Panc1 (cell line): Measurements from ENCODE around the gene IGSF23. TPM values are rescaled to one million over a fixed set of nuclear protein-coding genes. Genes with fewer than 3 reads are reported as not detected.

Source experiments
- ATAC-seq: fragments of 200-7000 bp; cut with Tn5 transposase; 2 replicates; pipeline ENCODE4 v1.9.1; 2020; ENCODE audit warnings: mild to moderate bottlenecking, moderate library complexity
- BruUV-seq: library from RNA; stranded (reverse); fragments of 400-500 nt; replicated peaks from 2 replicates; lab custom pipeline; 2021; lab: Mats Ljungman, UMichigan
- CTCF ChIA-PET: fragments of 300-600 bp; sonication (Branson Sonifier 250); formaldehyde crosslinking; loops from one replicate; lab custom pipeline; 2022; ENCODE audit warnings: antibody characterized with exemption; lab: Charles Lee
- POLR2A ChIA-PET: fragments of 300-600 bp; sonication (Branson Sonifier 250); formaldehyde crosslinking; loops from one replicate; lab custom pipeline; 2022; ENCODE audit warnings: antibody characterized with exemption; lab: Charles Lee
- DNase-seq: peaks from one replicate; pipeline ENCODE4 v3.0.0-alpha.2; 2010; ENCODE audit warnings: low read depth, low spot score
- H3K27ac ChIP-seq: 2 replicates; pipeline ENCODE4 v1.5.1; 2011; ENCODE audit warnings: mild to moderate bottlenecking, low read length, inconsistent platforms
- H3K27me3 ChIP-seq: fragments of 200-500 bp; sonication (Bioruptor generic); 2 replicates; pipeline ENCODE4 v1.6.0; 2014; ENCODE audit warnings: low read length, inconsistent platforms; ENCODE audit not compliant: control insufficient read depth, insufficient read depth
- H3K36me3 ChIP-seq: fragments of 200-500 bp; sonication (Bioruptor generic); 2 replicates; pipeline ENCODE4 v1.5.1; 2014; ENCODE audit warnings: inconsistent platforms, mild to moderate bottlenecking, low read length, moderate library complexity; ENCODE audit not compliant: control insufficient read depth, insufficient read depth
- H3K4me1 ChIP-seq: 2 replicates; pipeline ENCODE4 v1.5.1; 2011; ENCODE audit warnings: inconsistent platforms, mild to moderate bottlenecking, low read length, moderate library complexity; ENCODE audit not compliant: control insufficient read depth, insufficient read depth
- H3K4me3 ChIP-seq, 2 experiments: 2 replicates each; pipeline ENCODE4 v1.5.1; 2011 to 2012; ENCODE audit warnings: low read depth in 2 of 2, low read length in 2 of 2, mild to moderate bottlenecking in 2 of 2, inconsistent platforms in 1 of 2, moderate library complexity in 1 of 2
- H3K9me3 ChIP-seq: fragments of 200-500 bp; sonication (Bioruptor generic); 2 replicates; pipeline ENCODE4 v1.5.1; 2014; ENCODE audit warnings: low read depth, mild to moderate bottlenecking, inconsistent platforms, low read length, moderate library complexity; ENCODE audit not compliant: control insufficient read depth, insufficient read depth
- POLR2AphosphoS5 ChIP-seq: IDR thresholded peaks from 2 replicates; pipeline ENCODE4 v1.6.1; 2012; ENCODE audit warnings: mild to moderate bottlenecking, low read depth, low read length, moderate library complexity
- SIN3A ChIP-seq: IDR thresholded peaks from 2 replicates; pipeline ENCODE4 v1.6.1; 2012; ENCODE audit warnings: low read depth, mild to moderate bottlenecking, low read length, moderate library complexity, borderline replicate concordance; ENCODE audit not compliant: insufficient read depth
- TCF7L2 ChIP-seq: IDR thresholded peaks from 2 replicates; pipeline ENCODE4 v1.6.1; 2011; ENCODE audit warnings: mild to moderate bottlenecking, low read depth, low read length, inconsistent platforms
- in situ Hi-C: cut with HindIII; loops from 2 replicates; pipeline ENCODE4 v1.10.0; 2016; ENCODE audit warnings: low sequenced_read_pairs, low pct_unique_long_range_greater_than_20kb
- intact Hi-C: fragments of 100-400 bp; cut with micrococcal nuclease; formaldehyde crosslinking; loops from one replicate; pipeline ENCODE4 v1.10.0; 2022; ENCODE audit not compliant: unreplicated experiment
- total RNA-seq: library from RNA; stranded (reverse); gene quantifications from one replicate; pipeline ENCODE4 v1.2.1, GENCODE V29; 2021; ENCODE audit not compliant: unreplicated experiment
- TF ChIP-seq, protein P1 (sequence below), 2 experiments: IDR thresholded peaks; 2 replicates each; pipeline ENCODE4 v1.6.1; 2011 to 2012; ENCODE audit warnings: low read depth in 2 of 2, control low read depth in 1 of 2, low read length in 1 of 2, mild to moderate bottlenecking in 1 of 2, moderate library complexity in 1 of 2; ENCODE audit not compliant: insufficient read depth in 1 of 2
- TF ChIP-seq, protein P2 (sequence below): fragments of 450-650 bp; IDR thresholded peaks from 2 replicates; pipeline ENCODE4 v1.5.1; 2017; ENCODE audit warnings: mild to moderate bottlenecking

Gene IGSF23
- total RNA-seq, 1 experiment from 2014 or later: not detected

DNA sequence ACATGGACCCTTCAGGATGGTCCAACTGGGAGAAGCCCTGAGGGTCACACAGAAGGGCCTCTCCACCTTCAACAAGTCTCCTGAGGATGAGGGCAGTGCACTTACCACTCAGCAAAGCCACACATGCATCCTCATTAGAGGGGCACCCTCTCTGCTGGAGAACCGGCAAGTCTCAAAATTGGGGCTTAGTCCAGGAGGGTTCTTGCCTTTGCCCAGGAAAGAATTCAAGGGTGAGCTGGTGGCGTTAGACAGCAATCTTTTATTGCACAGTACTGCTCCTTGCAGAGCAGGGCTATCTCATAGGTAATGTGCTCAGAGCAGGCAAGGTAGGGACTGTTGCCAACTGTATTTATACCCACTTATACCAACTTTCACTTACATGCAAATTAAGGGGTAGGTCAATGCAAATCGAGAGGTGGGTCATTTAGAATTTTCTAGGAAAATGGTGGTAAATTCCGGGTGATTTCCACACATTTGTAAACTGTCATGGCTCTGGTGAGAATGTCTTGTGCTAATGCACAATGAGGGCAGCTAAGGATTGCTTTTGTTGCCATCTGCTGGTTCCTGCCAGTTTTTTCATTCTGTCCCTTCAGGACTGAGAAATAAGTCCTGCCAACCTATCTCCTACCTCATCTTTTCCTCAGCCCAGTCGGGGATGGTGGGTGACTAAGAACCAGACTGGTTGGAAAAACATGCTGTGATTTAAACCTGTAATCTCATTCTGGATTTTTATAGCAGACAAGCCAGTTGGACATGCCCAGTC is 27.8 kb upstream of the IGSF23 start:
- H3K36me3 ChIP-seq: no peaks in the 10 kb centered on the region
- no peaks in the 10 kb centered on the region; the same call in 1 of the 2 replicates for H3K4me1 ChIP-seq
- ATAC-seq (no peak), DNase-seq (no peak)
- ChIA-PET POLR2A (no interaction called here), CTCF (no interaction called here)
- TF ChIP-seq, protein P1, sequence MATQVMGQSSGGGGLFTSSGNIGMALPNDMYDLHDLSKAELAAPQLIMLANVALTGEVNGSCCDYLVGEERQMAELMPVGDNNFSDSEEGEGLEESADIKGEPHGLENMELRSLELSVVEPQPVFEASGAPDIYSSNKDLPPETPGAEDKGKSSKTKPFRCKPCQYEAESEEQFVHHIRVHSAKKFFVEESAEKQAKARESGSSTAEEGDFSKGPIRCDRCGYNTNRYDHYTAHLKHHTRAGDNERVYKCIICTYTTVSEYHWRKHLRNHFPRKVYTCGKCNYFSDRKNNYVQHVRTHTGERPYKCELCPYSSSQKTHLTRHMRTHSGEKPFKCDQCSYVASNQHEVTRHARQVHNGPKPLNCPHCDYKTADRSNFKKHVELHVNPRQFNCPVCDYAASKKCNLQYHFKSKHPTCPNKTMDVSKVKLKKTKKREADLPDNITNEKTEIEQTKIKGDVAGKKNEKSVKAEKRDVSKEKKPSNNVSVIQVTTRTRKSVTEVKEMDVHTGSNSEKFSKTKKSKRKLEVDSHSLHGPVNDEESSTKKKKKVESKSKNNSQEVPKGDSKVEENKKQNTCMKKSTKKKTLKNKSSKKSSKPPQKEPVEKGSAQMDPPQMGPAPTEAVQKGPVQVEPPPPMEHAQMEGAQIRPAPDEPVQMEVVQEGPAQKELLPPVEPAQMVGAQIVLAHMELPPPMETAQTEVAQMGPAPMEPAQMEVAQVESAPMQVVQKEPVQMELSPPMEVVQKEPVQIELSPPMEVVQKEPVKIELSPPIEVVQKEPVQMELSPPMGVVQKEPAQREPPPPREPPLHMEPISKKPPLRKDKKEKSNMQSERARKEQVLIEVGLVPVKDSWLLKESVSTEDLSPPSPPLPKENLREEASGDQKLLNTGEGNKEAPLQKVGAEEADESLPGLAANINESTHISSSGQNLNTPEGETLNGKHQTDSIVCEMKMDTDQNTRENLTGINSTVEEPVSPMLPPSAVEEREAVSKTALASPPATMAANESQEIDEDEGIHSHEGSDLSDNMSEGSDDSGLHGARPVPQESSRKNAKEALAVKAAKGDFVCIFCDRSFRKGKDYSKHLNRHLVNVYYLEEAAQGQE (IDR thresholded peaks at IDR 0.05; ENCODE audit: insufficient read depth in 1 of 2, low read depth in 2 of 2, low read length in 1 of 2): no peak
- TF ChIP-seq, protein P2, sequence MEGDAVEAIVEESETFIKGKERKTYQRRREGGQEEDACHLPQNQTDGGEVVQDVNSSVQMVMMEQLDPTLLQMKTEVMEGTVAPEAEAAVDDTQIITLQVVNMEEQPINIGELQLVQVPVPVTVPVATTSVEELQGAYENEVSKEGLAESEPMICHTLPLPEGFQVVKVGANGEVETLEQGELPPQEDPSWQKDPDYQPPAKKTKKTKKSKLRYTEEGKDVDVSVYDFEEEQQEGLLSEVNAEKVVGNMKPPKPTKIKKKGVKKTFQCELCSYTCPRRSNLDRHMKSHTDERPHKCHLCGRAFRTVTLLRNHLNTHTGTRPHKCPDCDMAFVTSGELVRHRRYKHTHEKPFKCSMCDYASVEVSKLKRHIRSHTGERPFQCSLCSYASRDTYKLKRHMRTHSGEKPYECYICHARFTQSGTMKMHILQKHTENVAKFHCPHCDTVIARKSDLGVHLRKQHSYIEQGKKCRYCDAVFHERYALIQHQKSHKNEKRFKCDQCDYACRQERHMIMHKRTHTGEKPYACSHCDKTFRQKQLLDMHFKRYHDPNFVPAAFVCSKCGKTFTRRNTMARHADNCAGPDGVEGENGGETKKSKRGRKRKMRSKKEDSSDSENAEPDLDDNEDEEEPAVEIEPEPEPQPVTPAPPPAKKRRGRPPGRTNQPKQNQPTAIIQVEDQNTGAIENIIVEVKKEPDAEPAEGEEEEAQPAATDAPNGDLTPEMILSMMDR: peak; percentile 45
- H3K4me3 ChIP-seq: no peak overlapping the region
- H3K9me3 ChIP-seq: no peaks in the 10 kb centered on the region
- BruUV-seq: no TSS peak
- no peak overlapping the region for H3K27ac ChIP-seq
- in situ Hi-C loops: no loop called here
- intact Hi-C loops: no loop called here
- no peaks in the 10 kb centered on the region for H3K27me3 ChIP-seq

DNA sequence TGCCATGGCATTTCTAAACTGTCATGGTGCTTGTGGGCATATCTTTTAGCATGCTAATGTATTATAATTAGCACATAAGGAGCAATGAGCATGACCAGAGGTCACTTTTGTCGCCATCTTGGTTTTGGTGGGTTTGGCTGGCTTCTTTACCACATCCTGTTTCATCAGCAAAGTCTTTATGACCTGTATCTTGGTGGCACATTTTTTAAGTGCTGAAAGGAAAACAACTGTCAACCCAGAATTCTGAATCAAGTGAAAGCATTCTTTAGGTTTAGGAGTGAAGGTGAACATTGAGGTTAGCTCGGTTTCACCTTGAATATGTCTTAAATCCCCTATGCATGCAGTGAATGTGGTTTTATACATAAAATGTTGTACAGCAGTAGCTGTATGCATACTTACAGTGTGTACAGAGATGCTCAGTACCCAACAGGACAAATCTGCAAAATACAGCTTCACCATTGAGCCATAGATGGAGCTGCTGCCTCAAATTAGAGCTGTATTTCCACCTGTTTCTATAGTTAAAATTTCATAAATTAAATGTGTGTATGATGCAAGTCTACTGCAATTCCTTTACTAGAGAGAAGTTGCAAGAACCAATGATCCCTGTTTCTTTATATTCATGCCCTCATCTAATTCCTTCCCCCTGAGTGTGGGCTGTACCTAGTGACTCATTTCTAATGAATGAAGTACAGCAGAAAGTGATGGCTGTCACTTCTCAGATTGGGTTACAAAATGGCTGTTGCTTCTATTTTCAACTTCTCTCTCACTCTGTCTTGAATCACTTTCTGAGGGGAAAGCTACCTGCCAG is 25.2 kb upstream of the IGSF23 start:
- no peaks in the 10 kb centered on the region for H3K9me3 ChIP-seq
- no peak overlapping the region for H3K4me3 ChIP-seq
- intact Hi-C loops (no loop called here), in situ Hi-C loops (no loop called here)
- BruUV-seq: no TSS peak
- ChIA-PET POLR2A (interaction anchor here (0.6 kb wide), 1 partner anchor 299 kb away, joined by 3 read pairs; no protein-coding TSS in a partner anchor), CTCF (interaction anchor here (0.6 kb wide), 2 partner anchors 60 to 1086 kb away, joined by 4 to 5 read pairs; no protein-coding TSS in a partner anchor)
- TF ChIP-seq TCF7L2 (no peak), POLR2AphosphoS5 (no peak), SIN3A (no peak)
- TF ChIP-seq, protein P2: peak; percentile 14; the same call in 1 of the 2 replicates
- TF ChIP-seq, protein P1 (IDR thresholded peaks at IDR 0.05; ENCODE audit: insufficient read depth in 1 of 2, low read depth in 2 of 2, low read length in 1 of 2): no peak
- DNase-seq: peak; percentile 57
- ATAC-seq: peak; percentile 83
- H3K36me3 ChIP-seq: no peaks in the 10 kb centered on the region
- H3K27ac ChIP-seq: peak overlapping the region; percentile 65; the same call in 1 of the 2 replicates
- no peaks in the 10 kb centered on the region; the same call in 1 of the 2 replicates for H3K4me1 ChIP-seq
- no peaks in the 10 kb centered on the region for H3K27me3 ChIP-seq
